ENCODE measurements around the gene KIAA1614.
"Not testable (repeated sequence)": the region's sequence is repeated elsewhere in the genome, so short reads cannot be mapped to it uniquely, and the experiment has no call there.

KIAA1614 gene

GRCh38 chr1:180945551-180945950, 32.9 kb downstream of the KIAA1614 start:
- no peak for DNase-seq

DNA sequence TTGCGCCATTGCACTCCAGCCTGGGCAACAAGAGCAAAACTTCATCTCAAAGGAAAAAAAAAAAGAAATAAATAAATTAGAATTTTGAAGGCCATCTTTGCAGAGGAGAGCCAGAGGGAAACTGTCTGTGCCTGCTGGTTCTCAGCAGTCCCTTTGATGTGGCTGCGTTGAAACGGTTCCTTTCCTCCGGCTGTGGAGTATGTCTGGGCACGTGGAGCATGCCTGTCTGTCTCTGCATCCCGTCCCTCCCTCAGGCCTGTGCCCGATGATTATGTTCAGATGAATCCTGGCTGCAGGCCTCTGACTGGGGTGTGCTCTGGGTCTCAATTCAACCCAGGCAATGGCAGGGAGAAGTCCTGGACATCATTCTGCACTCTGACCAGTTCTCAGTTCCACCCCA, 33.4 kb downstream of the KIAA1614 start:
- no peak for DNase-seq

GRCh38 chr1:180946541-180947498, 34.1 kb downstream of the KIAA1614 start:
- no peak for DNase-seq

DNA sequence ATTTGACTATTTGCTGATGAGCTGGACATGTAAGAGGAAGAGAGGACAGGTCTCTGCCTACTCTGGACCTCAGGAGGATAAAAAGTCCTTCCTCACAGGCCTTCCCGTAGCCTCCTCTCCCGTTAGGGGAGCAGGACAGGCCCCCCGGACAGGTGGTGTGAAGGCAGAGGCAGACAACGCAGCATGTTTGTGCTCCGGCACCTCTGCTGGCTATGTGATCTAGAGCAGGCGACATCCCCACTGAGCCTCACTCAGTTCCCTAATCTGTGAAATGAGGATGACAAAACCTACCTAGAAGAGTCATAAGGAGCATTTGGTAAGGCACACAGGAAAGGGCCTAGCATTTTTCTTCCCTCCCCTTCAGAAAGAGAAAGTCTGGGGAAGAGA, 34.8 kb downstream of the KIAA1614 start:
- no peak for DNase-seq

GRCh38 chr1:180947901-180948640, 35.4 kb downstream of the KIAA1614 start:
- DNase-seq: no peak

GRCh38 chr1:180948641-180949615, 36.2 kb downstream of the KIAA1614 start:
- DNase-seq: no peak

DNA sequence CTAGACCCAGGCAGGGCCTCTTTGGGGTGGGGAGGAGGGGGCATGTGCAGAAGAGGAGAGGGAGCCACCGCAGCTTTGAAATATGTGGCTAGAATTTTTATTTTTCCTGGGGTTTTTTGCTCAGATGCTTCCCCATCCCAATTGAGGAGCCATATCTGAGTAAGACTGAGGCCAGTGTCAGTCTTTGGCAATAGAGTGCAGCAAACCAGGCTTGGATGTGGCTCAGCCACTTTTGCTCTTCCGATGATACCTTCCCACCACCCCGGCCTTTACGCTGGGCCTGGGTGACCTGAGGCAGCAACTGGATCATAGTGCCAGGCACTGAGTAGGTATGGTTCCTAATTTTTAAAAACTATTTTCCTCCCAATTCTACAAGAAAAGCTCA, 36.9 kb downstream of the KIAA1614 start:
- no peak for DNase-seq

GRCh38 chr1:180950321-180950720, 37.6 kb downstream of the KIAA1614 start:
- no peak for DNase-seq

DNA sequence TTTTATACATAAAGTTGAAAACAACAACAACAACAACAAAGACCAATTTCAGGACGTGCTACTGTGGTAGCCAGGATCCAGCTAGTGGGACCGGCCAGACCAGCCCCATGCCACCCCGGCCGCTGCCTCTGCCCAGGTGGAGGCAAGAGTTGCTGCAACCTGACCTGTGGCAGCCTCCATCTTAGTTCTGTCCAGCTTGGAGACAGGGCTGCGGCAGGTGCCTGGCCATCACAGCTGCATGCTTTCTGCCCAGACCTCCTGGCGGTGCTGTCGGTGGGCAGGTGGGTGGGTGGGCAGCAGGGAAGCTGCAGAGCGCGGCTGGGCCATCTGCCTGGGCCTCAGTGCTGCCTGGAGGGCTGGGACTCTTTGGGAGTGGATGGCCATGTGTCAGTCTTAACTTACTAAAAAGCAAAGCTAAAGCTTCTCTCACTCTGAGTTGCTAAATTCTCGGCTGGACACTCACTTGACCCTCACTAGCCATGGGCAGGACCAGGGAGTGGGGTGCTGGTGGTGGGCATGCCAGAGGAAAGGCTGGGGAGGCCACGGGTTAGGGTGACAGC, 38.6 kb downstream of the KIAA1614 start:
- DNase-seq: no peak

DNA sequence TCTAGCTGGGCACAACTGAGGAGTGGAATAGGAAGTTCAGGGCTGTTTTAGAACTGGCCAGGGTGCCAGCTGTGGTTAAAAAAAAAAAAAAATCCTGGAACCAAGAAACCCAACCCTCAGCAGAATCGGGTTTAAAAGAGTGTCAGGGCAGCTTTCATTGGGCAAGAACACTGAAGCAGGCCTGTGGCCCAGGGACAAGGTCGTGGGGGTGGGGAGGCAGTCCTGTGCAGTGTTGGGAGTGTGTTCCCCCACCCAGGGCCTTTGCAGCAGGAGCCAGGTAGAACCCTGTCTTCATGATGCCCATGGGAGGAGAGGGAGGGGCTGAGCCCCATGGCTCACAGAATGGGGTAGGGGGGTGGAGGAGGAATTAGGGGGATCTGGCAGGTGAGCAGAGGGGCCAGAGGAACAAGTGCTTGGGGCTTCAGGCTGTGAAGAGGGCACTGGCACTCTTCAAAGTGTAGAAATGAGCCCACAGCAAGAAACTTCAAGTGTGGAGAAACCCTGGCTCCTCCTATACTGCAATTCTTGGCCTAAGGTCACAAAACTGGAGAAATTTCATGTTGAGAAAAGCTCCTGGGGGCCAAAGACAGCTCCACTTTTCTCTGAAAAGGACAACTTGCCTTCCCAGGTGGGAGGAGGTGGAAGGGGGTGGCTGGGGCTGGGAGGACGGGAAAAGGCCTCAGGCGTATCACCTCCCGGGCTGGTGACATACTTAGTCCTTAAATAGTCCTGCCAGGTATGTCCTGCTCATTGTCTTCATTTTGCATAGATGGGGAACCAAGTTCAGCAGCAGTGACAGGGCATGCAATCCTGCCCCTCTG, 39.3 kb downstream of the KIAA1614 start:
- no peak for DNase-seq

DNA sequence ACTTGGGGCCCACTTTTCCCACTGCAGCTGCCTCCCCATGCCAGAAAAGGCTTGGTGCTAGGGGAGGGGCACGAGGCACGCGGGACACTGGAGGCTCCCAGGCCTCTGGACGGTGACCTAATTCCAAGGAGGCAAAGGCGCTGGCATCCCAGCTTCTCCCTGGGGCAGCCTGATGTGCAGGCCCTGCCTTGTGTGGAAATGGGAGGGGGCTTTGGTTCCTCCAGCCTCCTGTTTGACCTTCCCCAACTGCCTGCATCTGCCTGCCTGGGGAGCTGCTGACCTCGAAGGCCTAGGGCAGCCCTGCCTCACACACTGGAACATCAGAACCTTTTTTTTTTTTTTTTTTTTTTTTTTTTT, 39.9 kb downstream of the KIAA1614 start:
- DNase-seq: peak; percentile 19

- peak; percentile 70 for DNase-seq
Observed at GRCh38 chr1:180953291-180954004, 40.8 kb downstream of the KIAA1614 start.

GRCh38 chr1:180954005-180954800, 41.5 kb downstream of the KIAA1614 start:
- DNase-seq: peak; percentile 85

DNA sequence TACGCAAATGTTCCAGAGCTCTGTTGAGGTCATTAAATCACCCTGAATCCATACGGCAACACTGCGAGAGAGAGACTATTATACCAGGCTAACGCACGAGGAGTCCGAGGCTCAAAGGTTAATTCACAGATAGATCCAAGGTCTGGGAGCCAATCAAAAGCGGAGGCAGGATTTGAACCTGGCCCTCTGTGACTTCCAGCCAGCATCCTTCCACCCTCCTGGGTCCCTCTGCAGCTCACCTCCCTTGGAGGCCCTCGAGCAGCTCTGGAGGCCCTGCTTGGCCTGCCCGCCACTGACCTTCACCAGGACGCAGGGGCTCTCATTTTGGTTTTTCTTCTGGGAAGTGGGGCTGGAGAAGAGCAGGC, 42.1 kb downstream of the KIAA1614 start:
- DNase-seq: no peak

- peak; percentile 36 for DNase-seq
Observed at GRCh38 chr1:180956028-180956640, 43.4 kb downstream of the KIAA1614 start.

DNA sequence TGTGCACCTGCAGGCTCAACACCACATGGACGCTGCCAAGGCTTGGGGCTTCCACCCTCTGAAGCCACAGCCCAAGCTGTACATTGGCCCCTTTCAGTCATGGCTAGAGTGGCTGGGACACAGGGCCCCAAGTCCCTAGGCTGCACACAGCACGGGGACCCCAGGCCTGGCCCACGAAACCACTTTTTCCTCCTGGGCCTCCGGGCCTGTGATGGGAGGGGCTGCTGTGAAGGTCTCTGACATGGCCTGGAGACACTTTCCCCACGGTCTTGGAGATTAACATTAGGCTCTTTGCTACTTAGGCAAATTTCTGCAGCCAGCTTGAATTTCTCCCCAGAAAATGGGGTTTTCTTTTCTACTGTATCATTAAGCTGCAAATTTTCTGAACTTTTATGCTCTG, 46.9 kb downstream of the KIAA1614 start:
- not testable (repeated sequence) for DNase-seq

- no peak for DNase-seq
Observed at GRCh38 chr1:180961622-180962021, 48.9 kb downstream of the KIAA1614 start.

DNA sequence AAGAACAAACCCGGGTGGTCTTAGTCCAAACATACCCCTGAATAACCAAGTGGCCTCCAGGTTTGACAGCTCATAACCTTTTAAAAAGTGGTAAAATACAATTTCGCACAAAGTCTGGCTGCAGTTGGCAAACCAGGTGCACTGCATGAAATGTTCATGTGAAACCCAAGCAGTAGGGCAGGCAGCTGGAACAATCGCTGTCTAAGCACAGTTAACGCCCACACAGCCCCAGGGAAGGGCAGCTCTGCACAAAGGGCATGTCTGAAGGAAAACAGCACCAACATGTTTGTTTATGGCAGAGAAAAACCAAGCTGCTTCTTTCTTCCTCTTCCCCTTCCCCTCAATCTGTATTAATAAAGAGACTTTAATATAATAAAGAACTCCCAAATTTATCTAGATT, 49.5 kb downstream of the KIAA1614 start:
- DNase-seq: no peak

- no peak for DNase-seq
Observed at GRCh38 chr1:180964056-180964455, 51.4 kb downstream of the KIAA1614 start.

DNA sequence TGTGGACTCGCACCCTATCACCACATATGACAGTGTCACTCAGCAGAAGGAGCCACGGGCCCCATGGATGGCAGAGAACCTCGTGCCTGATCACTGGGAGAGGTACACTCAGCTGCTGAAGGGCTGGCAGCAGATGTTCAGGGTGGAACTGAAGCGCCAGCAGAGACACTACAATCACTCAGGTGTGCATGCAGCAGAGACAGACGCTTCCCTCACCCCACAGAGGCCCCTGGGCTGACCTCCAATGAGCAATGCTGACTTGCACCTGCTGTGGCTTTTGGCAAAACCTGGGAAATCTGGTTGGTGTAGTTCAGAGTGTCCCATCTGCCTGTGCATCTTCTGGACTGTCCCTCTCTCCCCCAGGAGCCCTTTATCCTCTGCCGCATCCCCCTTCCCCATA, 51.9 kb downstream of the KIAA1614 start:
- no peak for DNase-seq

Data from left hindlimb (tissue), 1 donor.